DND-41 (cell line): Measurements from ENCODE around the gene MACROD2.

Source experiments
- CTCF ChIP-seq: IDR thresholded peaks from 2 replicates; pipeline ENCODE4 v1.5.1; 2012; ENCODE audit warnings: borderline replicate concordance, low read length, moderate library complexity, mild to moderate bottlenecking; ENCODE audit not compliant: poor library complexity, severe bottlenecking; ENCODE audit errors: extremely low read depth
- EZH2 ChIP-seq: IDR thresholded peaks from 3 replicates; pipeline ENCODE4 v1.6.1; 2012; ENCODE audit warnings: borderline replicate concordance, low read depth, mild to moderate bottlenecking, moderate library complexity, low read length, inconsistent platforms; ENCODE audit not compliant: severe bottlenecking

DNA sequence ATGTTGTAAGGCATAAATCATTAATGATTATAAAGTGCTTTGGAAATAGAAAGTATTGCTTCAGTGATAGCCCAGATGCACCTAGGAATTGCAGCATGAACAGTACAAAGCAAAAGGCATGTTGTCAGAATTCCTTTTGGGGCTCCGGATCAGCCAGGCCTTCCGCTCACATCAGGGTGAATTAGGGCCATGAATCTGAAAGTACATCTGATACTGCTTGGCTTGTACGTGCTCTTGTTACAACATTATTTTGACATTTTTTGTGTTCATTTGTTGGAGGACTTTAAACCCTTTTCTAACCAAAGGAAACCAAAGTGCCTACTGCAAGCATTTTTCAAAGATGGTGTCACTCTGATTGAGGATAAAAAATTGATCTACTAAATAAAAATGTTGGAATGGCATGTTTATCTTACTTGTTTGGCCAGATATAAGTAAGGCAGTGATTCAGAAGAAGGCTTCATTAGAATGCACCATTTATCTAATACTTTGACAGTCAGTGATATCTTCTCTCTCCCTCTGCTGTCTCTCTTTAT, 1347.7 kb downstream of the MACROD2 start:
- TF ChIP-seq CTCF (no peak), EZH2 (no peak)
